DMS79 (cell line): ENCODE data around the gene VPS13A.
"Not testable (repeated sequence)": the region's sequence is repeated elsewhere in the genome, so short reads cannot be mapped to it uniquely, and the experiment has no call there.

Source experiments
- DNase-seq: peaks from one replicate; lab custom pipeline; 2025; lab: John Stamatoyannopoulos, UW

VPS13A gene

GRCh38 chr9:77305622-77306400 is 128.5 kb downstream of the VPS13A start:
- DNase-seq: no peak

GRCh38 chr9:77307166-77307565 is 129.8 kb downstream of the VPS13A start:
- DNase-seq: no peak

GRCh38 chr9:77316058-77316457 is 138.7 kb downstream of the VPS13A start:
- no peak for DNase-seq

DNA sequence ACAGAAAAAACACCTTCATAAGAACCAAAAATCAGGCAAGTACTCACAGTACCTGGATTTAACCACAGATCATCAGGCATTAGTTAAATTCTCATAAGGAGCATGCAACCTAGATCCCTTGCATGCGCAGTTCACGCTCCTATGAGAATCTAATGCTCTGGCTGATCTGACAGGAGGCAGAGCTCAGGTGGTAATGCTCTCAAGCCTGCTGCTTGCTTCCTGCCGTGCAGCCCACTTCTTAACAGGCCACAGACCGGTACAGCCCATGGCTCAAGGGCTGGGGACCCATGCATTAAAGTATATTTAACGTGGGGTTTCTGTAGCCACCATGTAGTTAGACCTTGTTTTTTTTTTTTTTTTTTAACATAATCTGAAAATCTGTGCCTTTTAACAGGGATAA is 147.7 kb downstream of the VPS13A start:
- no peak for DNase-seq

- no peak for DNase-seq
These were observed 150.8 kb downstream of the VPS13A start for GRCh38 chr9:77328102-77328501.

DNA sequence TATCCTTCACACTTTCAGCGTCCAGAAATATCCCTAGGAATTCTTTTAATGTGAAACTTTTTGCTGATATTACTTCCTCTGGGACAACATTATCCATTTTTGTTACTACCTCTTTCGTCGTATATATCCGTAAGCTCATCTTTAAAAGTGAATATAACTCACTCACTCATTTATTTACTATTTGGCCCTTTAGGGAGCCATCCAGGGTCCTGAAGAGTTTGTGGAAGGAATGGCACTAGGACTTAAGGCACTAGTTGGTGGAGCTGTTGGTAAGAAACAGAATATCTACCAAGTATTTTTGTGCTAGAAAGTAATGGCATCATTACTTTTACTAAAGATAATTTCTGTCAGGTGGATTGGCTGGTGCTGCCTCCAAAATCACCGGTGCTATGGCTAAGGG is 192.7 kb downstream of the VPS13A start:
- no peak for DNase-seq

DNA sequence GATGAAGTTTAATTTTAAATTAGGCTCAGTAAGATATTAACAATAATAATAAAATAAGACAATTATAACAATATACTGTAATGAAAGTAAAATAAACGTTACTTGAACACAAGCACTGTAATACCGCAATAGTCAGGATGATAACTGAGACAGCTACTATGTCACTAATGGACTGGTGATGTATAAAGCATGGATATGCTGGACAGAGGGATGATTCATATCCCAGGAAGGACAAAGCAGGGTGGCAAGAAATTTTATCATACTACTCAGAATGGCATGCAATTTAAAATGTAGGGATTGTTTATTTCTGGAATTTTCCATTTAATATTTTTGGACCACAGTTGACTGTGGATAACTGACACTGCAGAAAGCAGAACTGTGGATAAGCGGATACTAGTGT is 196.9 kb downstream of the VPS13A start:
- DNase-seq: no peak

- DNase-seq: no peak
These were observed 198.7 kb downstream of the VPS13A start for GRCh38 chr9:77375956-77376532.

DNA sequence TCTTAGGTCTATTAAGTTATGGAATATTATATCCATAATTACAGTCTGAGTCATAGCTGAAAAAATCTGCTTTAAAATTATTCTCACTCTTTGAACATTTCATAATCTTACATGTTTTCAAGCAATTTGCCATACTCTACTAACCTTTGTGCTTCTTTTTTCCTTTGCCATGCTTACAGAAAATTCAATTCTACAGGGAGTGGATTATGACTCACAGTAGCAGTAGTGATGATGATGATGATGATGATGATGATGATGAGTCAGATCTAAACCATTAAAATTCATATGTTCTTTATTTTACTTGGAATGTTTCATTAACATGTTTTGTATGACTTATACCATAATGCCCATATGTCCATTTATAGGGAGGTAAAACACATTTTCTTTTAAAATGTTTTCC is 207.1 kb downstream of the VPS13A start:
- no peak for DNase-seq

- DNase-seq: no peak
These were observed 208.9 kb downstream of the VPS13A start for GRCh38 chr9:77386187-77386586.

GRCh38 chr9:77391834-77392233 is 214.5 kb downstream of the VPS13A start:
- no peak for DNase-seq

DNA sequence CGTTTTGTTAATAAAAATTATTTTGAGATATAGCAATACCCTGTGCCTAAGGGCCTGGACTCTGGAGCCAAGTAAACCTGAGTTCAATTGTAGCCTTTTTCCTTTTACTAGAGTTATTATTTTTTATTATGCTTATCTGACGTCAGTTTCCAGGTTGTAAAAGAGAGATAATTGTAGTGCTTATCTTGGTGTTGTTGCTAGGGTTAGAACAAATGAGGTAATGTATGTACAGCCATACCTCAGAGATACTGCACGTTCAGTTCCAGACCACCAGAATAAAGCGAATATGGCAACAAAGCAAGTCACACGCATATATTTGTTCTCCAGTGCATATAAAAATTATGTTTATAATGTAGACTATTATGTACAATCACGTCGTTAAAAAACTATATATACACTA is 215.0 kb downstream of the VPS13A start:
- DNase-seq: no peak

DNA sequence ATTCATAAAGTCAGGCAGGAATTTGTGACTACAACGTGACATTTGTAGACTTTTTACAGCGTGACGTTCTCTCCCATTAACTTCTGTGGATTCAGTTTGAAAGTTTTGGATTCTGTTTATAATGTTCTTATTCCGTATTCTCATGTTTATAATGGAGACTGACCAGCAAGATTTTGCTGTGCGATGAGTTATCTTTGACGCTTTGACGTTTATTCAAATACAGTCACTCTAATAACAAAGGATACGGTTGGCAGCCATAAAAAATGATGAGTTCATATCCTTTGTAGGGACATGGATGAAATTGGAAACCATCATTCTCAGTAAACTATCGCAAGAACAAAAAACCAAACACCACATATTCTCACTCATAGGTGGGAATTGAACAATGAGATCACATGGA is 221.2 kb downstream of the VPS13A start:
- not testable (repeated sequence) for DNase-seq

GRCh38 chr9:77399964-77400363 is 222.6 kb downstream of the VPS13A start:
- DNase-seq: no peak

DNA sequence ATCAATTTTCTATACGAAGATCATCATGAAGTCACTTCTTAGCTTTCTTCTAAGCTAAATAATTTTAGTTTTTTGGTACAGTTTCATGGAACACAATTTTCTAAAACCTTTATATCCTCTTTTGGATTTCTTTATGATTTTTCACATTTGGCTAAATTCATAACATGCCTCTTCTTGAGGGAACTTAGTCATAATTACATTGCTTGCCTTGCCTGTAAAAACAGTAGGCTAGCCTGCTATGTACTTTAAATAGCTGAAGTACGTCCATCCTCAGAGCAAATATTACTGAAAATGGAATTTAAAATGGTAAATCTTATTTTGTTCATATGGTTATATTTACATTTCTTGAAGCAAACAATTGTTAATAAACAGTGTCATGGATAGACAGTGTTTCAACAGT is 225.0 kb downstream of the VPS13A start:
- no peak for DNase-seq

GRCh38 chr9:77403239-77403638 is 225.9 kb downstream of the VPS13A start:
- no peak for DNase-seq

DNA sequence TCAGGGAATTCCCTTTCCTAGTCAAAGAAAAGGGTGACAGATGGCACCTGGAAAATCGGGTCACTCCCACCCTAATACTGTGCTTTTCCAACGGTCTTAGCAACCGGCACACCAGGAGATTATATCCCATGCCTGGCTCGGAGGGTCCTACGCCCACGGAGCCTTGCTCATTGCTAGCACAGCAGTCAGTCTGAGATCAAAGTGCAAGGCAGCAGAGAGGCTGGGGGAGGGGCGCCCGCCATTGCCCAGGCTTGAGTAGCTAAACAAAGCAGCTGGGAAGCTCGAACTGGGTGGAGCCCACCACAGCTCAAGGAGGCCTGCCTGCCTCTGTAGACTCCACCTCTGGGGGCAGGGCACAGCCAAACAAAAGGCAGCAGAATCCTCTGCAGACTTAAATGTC is 231.2 kb downstream of the VPS13A start:
- DNase-seq: not testable (repeated sequence)

GRCh38 chr9:77417566-77417965 is 240.2 kb downstream of the VPS13A start:
- no peak for DNase-seq

DNA sequence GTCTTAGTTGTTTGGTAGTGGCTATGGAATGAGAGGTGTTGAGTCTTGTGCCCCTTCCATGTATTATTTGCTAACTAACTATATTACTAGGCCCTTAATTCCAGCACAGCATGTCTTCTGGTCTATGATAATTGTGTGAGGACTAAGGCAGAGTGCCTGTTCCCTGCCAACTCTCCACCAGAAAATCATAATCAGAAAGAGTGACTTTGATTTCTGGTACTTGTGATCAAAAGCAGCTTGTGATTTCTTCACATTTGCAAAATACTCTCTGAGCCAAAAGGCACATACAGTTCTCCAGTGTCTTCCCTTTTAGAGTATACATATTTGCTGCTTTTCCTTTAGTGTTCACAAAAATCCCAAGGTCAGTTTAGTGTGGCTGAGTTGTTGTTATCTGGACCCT is 240.9 kb downstream of the VPS13A start:
- no peak for DNase-seq

DNA sequence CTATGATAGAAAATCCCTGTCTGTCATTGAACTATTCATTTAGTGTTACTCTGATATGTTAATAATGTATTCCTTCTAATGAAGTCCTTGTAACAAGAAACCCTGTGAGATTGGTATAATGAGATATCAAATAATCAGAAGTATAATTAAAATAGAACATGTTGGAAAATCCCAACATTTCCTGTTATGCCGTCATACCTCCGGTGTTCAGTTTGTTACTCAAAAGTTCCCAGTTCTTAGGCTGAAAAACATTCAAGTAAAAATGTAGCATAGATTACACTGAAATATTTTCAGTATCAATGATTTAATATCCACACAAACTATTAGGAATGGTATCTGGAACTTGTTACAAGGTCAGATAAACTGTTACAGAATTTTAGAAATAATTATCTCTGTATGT is 243.3 kb downstream of the VPS13A start:
- DNase-seq: no peak

DNA sequence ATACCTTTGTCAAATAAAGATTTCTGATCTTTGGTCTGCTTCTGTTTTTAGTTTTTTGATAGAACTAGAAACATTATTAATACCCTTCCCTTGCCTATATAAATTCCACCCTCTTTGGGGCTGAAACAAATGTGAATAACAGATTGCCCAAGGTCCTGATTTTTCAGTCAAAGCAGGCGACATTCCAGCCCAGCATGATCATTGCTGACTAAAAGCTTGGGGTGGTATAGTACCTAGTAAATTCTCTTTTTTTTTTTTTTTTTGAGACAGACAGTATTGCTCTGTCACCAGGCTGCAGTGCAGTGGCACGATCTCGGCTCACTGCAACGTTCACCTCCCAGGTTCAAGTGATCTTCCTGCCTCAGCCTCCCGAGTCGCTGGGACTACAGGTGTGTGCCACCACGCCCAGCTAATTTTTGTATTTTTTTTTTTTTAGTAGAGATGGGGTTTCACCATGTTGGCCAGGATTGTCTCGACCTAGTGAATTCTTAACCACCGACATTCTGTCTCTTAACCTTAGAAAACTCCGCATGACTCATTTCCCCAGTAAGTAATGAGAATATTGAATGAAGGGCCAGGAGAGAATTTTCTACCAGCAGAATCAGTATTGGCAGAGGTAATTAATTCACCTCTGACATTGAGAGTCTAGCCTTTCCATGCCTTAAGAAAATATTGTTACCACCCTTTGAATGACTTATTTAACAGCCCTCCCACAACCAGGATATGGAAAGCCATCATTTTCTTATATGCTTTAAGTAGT is 244.4 kb downstream of the VPS13A start:
- DNase-seq: no peak

GRCh38 chr9:77422969-77423368 is 245.6 kb downstream of the VPS13A start:
- DNase-seq: no peak

DNA sequence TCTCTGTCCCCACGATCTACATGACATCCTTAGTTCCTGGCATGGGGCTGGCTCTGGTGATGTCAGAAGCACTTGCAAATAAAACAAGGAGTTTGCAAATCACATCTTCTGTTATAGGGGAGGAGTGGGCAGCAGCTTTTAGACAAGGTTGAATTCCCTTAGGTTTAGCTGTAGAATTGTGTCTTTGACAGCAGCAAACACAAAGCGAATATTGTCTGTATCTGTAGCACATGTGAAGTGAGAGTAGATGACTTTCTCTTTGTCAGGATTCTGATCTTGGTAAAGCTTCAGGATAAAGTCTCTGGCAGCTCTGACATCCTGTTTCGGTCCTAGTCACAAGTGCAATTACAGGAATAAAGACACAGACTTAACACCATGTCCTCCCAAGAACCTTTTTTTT is 246.5 kb downstream of the VPS13A start:
- no peak for DNase-seq
